Stimulated activated CD8-positive, alpha-beta memory T cell treated with anti-CD3 and anti-CD28 coated beads, Interleukin-15, amount 100 ng/mL, for 4 hours (primary cell): Measurements from ENCODE around the gene DDX23.
A peak's percentile ranks its signal among the peaks of the same experiment; 100 is the strongest.

ENCODE experiments used
- DNase-seq, 2 donors: peaks; one replicate each; pipeline ENCODE4 v3.0.0-alpha.2; 2020; ENCODE audit warnings: low read depth in 2 of 2

The DDX23 gene

DNA sequence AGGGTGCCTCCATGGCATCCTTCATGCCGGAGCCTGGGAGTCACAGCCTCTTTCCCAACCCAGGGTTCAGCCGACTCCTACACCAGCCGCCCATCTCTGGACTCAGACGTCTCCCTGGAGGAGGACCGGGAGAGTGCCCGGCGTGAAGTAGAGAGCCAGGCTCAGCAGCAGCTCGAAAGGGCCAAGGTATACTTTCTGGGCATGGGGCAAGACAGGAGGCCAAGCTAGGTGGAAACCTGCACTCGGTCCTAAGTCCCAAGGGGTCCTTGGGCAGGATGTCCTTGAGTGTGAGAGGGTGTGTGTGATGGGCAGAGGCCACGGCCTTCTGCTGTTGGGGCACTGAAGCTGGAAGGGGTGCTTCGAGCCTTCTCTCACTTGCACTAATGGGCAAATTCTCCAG is 28.7 kb downstream of the DDX23 start:
- DNase-seq: no peak

DNA sequence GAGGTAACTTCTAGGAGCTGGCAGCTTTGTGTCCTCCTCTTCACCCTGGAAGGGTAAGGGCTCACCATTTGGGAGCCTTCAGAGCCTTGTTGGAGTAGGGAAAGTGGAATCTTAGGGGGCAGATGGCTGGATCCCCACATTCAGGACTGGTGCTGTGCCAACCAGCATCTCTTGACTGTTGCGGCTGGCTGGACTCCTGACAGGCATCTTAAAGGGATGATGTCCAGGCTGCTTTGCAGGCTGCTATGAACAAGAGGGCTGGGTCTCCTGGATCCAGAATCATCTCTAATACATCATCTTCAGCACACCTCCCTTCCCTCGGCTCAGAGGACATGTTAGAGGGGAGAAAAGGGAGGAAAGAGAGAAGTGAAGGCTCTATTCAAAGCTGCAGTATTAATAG is 29.3 kb downstream of the DDX23 start:
- no peak for DNase-seq

DNA sequence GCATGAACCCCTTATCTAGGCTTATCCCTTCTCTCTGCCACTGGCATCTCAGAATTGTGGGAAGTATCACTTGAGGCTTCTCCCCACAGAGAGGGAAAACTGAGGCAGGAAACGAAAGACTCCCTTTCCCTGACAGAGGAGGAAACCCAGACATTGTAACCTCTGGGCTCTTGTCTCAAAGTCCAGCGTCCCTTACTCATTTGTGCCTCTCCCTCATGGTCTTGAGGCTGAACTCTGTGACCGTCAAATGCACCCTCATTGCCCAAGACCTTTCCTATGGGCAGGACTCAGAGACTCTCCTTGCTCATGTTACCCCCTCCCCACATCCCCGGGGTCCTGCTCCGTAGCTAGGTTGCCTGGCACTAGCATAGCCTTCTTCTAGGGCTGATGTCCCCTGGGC is 29.8 kb downstream of the DDX23 start:
- no peak for DNase-seq

DNA sequence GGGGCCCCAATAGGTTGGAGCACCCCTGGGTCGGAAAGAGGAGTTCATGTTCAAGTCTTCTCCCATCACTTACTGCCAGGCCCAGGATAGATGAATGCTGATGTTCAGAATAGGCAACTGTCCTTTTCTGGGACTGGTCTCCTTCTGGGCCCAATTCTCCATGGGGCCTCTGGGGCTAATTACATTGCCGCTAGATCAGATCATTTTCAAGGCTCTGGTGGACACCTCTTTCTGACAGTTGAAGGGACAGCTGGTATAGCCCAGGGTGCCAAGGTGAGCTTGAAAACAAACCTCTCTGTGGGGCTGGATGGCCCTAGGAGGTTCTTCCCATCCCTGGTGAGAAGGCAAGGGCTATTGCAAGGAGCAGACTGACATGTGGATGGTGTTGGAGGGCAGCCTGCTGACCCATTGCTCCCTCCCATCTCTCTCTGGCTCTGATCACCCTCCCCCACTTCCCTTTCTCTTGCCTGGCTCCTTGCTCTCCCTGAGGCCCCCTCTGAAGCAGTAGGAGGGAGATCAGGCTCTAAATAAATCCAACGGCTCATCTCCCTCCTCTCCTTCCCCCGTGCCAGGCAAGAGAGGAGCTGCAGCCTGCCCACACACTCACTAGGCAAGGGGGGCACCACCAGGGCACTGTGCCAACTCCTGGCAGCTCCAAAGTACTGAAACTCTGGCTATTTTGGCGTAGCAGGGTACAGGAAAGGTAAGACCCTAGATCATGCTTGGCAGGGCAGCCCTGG is 31.8 kb downstream of the DDX23 start:
- no peak for DNase-seq

DNA sequence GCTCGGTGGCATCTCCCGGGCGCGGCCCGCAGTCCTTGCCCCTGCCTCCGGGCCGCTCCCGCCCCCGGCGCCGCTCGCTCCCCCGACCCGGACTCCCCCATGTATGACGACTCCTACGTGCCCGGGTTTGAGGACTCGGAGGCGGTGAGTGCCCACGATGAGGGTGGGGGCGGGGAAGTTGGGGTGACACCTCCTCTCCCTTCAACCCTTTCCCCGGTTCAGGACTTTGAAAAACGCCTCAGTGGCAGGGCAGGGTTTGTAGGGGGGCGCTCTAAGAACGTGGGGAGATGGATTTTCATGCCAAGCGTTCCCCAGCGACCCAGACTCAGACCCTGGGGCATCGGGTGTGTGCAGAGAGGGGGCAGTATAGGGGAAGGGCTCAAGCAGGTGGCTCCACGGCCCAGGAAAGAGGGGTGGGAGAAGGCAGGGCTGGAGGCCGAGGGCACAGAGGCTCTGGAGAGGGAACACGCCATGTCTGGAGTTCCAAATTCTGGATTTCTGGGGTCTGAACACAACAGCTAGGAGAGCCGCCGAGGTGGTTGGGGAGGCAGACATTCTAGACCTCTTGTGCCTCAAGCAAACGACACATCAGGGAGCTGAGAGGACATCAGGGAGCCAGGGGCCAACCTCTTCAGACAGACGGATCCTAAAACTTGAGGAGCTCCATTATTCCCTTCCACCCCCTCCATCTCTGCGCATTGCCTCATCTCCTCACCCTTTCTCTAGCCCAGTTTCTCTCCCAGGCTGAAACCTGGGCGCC is 33.0 kb downstream of the DDX23 start:
- peak in 1 of 2 donors; percentile 24 for DNase-seq

DNA sequence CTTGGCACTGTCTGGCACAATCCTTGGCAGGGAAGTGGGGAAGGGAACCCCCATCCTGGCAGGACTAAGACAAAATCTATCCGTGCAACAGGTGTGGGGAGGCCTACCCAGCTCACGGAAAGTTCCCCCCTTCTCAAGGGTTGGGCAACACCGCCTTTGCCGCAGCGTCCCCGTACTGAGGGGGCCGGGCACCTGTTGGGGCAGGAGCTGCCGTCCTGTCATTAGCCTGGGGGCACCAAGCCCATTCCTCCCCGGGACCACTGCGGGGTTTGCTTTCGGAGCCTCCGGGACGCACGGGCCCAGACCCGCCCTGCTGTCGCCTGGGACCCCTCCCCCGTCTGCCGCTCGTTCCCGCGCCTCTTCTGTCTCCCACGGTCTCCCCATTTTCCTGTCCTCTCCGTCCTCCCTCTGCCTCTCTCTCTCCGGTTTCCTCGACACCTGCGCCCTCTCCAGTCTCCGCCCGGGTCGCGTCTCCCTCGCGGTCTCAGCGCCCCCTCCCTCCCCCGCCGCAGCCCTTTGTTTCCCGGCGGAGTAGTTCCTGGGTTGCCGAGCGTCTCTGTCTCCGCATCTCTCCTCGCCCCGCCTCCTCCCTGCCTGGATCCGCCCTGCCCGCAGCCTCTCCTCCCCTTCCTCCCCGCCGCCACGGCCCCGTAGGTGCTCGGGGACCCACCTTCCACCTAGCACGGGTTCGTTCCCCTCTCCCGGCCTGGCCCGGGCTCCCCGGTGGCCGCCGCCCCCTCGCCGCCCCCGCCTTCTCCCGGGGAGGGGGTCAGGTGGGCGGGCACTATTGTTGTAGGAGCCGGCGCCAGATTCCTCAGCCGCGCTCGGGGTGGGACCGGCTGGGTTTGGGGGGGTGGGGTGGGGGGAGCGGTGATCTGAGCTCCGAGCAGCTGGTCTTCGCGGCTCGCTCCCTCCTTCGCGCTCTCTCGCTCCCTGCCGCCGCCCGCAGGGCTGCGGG is 33.8 kb downstream of the DDX23 start, which contains the start of gene CACNB3:
Gene CACNB3 (plus strand): TSS at position 624 of the 958 bp plus-strand sequence. CDS start 434 bp downstream, outside the sequence.
- peak; percentile 53 to 55 for DNase-seq

DNA sequence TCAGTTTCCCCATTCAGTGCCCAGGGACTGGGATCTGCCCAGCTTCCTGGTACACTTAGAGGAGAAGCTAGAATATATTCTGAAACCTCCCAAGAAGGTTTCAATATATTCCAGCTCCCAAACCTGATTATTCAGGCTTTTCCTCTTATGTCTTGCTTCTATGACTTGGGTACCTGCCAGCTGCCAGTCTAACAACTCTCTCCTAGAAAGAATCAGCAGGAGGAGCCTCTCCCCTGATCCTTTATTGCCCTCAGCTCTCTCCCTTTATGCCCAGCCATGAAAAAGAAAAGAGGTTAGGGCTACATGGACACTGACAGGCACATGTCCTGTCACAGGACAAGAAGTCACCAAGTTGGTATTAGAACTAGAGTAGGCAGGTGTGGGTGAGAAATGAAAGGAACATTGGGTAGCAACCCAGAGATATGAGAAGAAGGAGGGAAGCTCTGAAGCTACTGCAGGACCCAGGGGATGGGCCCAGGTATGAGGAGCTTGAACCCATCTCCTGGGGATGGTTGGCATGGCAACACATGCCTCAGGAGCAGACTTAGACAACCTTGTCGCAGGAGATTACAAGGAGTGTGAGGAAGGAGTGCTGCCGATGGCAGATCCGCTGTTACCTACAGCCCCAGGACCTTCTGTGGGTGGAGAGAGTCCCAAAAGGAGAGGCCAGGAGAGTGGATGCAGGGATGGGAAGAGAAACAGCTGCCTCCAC is 35.7 kb downstream of the DDX23 start:
- DNase-seq: no peak

DNA sequence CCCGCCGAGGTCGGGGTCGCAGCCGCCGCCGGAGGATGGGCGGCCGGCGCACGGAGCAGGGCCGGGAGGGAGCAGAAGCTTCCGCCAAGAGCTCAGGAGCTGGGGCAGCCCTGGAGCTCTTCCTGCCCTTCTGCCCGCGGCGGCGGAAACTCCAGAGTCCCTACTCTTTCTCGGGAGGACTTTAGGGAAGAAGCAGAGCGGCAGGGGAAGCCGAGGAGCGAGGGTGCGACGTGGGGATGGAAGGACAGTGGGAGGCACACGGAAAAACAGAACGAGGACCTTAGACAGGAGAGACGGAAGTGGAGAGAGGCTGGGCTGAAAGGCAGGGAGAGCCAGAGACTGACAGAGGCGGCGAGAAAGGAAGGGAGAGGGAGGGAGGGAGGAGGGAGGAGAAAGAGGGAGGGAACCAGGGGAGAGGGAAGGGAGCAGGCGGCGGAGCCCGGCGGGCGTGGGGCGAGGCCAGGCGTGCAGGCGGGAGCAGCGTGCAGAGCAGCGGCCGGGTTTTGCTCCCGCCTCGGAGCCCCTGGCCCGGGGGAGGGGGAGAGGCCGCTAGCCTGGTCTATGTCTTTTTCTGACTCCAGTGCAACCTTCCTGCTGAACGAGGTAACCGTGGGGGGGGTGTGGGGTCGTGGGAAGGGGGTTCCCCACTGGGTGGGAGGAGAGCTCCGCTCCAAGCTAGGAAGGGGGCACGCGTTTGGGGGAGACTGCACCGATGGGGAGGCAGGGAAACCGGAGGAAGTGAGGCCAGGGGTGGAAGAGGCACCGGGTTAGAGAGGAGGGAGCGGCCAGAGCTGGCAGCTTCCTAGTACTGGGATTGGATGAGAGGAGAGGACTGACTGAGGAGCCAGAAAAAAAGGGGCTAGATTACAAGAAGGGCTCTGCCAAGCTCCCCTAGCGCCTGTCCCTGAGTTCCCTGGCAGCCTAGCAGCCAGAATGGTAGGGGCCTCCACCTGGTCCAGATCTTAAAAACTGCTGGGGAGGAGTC is 36.5 kb downstream of the DDX23 start:
- DNase-seq: no peak

DNA sequence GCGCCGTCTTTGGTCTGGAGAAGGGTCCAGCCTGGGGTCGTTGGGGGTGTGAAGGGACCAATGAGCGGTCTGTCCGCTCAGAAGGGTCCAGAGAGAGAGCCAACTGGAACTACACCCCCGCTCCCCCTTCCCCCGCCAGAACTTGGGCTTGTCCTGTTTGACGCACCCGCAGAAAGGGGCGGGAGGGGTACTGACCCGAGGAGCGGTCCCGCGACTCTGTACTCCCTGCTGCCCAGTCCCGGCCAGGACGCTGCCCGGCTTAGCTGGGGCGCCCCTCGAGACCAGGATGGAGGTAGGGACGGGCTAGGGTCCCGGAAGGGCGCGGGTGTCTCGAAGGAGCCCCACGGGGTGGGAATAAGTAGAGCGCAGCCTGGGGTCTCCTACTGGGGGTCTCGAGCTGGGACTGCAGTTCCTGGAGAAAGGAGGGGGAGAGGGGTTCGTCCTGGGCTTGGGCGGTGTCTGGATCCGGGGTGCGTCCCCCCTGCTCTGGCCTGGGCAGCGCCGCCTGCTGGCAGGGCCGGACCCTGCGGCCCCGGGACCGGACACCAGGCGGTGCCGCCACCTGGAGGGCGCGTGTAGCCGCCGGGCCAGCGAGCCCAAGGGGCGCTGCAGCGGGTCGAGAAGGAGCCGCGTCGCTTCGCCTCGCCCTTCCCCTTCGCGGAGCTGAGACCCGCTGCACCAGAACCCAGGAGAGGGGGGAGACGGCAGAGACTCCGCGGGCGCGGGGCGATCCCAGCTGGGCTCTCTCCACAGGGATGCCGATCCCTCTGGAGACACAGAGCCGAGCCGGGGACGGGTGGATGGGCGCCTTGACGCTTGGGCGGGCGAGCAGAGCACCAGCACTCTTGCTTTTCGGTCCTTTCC is 37.5 kb downstream of the DDX23 start:
- peak in 1 of 2 donors; percentile 57 for DNase-seq

DNA sequence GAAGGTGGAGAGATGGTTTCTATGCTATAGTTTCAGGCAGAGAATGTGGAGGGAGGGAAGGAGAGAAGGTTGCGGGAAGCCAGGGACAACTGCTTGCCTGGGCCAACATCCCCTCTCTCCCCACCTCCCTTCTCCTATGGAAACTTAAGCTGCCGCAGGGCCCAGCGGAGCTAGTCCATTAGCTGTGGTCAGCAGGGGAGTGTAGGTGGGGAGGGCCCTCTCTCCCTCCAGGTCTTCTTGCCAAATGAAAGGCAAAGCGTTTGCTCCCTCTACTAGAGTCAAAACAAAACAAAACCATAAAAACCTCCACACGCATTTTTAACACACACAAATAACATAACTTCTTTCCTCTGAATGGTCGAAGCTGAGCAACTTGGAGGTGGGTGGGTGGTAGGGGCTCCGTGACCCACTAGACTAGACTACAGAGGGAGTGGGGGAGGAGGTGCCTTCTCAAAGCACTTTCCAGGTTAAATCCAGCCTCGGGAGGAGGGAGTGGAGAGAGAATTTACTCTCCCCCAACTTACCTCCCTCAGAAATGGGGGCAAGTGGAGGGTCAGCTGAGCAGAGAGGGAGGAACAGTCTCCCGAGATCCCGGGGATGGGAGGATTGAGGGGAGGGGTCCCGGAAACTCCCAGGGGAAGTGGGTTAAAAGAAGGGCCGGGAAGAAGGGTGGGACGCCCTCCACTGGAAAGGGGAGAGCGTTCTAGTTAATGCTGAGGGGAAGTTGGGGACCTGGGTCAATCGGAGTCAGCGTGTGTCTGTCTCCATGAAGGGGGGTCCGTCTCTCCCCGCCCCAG is 38.3 kb downstream of the DDX23 start:
- no peak for DNase-seq

DNA sequence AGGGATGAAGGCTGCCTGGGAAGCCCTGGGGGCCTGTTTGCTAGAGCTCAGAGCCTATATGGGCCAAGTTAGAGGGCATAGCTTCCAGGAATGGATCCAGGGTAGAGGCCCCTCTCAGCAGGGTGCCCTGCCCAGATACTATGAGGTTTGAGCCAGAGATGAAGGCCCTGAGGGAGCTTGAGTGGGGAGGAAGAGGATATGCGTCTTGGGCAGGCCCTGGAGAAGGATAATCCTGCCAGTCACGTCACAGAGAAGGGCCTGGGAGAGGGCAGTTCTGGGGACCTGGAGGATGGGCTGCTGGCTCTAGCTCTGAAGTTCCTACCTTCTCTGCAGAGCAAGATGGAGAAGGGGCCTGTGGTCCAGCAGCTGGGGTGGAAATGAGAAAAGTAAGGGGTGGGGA is 39.6 kb downstream of the DDX23 start:
- DNase-seq: no peak

DNA sequence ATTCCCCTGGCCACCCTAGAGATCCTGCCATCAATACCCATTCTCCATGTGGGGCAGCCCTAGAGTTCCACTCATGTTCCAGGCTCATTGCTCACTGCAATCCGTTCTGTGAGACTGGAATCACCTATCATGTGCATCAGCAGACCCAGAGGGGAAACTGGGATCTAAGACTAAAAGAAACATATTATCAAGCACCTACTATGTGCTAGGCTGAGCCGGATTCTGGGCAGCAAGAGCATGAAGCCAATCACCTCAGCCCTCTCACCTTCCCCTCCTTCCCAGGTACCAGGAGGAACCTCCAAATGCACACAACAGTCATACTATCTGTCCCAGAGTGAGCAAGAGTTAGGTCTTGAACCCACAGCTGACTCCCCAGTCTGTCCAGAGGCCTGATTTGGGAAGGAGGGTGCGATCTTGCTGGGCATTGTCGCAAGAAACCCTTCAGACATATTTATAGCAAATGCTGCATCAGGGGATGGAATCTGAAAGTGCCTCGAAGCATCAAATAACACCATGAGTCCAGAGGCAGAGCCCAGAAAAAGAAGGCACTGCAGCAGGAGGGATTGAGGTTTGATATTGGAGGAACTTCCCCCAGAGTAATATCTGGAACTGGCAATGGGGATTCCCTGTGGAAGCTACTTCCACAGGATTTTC is 40.4 kb downstream of the DDX23 start:
- no peak for DNase-seq

DNA sequence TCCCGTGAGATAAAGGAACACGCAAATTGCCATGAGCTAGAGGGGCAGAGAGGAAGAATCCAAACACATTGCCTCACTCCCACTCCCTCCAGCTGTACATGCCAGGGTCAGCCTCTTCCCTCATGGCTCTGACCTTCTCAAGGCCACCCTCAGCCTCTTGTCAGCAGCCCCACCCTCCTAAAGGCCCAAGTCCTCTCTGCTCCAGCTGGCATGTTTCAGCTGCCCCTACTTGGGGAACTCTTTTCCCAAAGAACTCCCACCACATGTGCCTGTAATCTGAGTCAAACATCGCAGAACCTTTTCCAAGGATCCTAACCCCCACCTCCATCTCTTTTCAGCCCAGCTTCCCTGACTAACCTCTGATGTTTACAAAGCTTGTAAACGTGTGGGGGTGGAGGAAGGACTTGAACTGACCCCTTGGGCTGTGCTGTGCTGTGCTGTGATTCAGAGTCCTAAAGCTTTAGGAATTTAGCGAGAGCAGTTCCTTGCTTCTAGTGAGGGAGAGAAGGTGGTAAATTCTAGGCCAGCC is 41.0 kb downstream of the DDX23 start:
- DNase-seq: no peak

DNA sequence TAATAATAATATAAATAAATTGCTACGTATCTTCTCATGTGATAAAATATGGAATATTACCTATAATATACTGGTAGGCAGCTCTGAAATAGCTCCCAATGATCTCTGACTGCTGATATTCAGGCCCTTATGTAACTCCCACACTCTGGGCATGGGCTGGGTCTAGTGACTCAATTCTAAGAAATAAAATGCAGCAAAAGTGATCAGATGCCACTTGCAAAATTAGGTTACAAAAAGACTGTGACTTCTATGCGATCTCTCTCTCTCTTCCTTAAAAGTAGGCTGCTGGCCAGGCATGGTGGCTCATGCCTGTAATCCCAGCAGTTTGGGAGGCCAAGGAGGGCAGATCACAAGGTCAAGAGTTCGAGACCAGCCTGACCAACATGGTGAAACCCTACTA is 44.0 kb downstream of the DDX23 start:
- no peak for DNase-seq

DNA sequence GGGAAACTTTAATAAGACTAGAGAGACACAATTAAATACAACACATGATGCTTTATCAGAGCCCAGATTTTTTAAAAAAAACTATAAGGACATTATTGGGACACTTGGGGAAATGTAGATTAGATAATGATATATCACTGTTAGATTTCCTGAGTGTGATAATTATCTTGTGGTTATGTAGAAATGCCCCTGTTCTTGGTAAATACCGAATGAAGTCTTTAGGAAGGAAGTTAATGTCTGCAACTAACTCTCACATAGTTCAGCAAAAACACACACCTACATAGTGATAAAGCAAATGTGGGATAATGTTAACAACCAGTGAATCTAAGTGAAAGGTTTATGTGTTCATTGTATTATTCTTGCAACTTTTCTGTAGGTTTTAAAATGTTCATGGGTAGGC is 48.3 kb downstream of the DDX23 start:
- DNase-seq: no peak

DNA sequence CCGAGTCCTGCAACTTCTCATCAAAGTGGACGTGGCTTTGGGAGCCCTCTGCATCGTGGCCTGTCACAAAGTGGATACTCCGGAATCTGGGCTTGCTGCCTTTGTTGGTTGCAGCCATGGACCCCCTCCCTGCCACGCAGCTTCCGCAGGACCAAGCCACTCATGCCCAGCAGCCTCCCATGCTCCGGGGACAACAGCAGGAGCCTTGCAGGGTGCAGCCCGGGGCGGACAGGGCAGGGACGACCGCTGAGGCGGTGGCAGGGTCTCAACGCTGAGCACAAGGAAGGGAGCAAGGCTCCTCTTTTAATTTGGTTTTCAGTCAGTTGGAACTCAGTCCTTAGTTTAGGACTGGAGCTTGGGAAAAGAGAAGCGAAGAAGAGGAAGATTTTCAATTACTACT is 51.0 kb downstream of the DDX23 start:
- DNase-seq: no peak

DNA sequence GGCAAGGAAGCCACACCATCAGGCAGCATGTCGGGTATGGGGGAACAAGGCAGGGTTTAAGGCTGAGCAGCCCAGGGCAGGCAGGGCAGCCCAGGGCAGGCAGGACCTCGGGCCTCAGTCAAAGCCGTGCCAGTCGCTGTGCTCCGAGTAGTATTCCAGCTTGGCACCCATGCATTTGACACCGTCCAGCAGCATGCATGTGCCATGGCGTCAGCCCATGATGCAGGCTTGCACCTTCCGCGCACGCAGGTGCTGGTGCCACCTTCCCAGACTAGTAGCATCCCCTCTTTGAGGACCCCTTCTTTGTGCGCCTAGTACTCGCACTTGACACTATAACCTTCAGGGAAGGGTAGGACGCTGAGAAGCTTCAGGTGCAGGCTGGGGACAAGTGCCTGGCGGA is 51.5 kb downstream of the DDX23 start:
- DNase-seq: no peak

DNA sequence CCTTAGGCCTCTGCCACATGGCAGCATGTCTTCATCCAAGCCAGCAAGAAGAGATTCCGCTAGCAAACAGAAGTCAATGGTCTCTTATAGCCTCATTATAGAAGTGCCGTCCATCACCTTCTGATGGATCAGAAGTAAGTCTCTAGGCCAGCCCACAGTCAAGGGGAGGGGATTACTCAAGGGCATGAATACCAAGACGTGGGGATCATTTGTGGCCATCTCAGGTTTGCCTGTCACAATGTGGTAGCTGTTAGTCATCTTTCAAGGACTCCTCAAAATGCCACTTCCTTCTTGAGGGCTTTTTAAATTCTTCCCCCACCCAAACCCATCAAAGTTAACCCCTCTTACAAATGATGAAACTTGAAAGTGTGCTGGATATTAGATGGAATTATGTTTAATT is 55.0 kb downstream of the DDX23 start:
- DNase-seq: no peak
